Mesenchymal stem cell (in vitro differentiated cells and primary cell): Measurements from ENCODE around the gene CRADD.
"Not testable (repeated sequence)": the region's sequence is repeated elsewhere in the genome, so short reads cannot be mapped to it uniquely, and the experiment has no call there.

ENCODE experiments used
- DNase-seq: peaks from one replicate; pipeline ENCODE4 v3.0.0-alpha.2; 2013
- H2AFZ ChIP-seq: one replicate; pipeline ENCODE4 v1.6.1; 2013; ENCODE audit warnings: low read depth, mild to moderate bottlenecking, control low read depth, inconsistent platforms, low read length, moderate library complexity
- H2AK5ac ChIP-seq: 2 replicates; pipeline ENCODE4 v1.6.1; 2013; ENCODE audit warnings: low read length, moderate library complexity, mild to moderate bottlenecking, inconsistent platforms; ENCODE audit not compliant: severe bottlenecking
- H2BK120ac ChIP-seq: one replicate; pipeline ENCODE4 v1.6.1; 2013; ENCODE audit warnings: low read depth, mild to moderate bottlenecking, inconsistent platforms, low read length, moderate library complexity
- H2BK12ac ChIP-seq, 2 experiments: one replicate each; pipeline ENCODE4 v1.6.1; 2013; ENCODE audit warnings: inconsistent platforms in 2 of 2, low read length in 2 of 2, mild to moderate bottlenecking in 2 of 2, moderate library complexity in 2 of 2, control low read depth in 1 of 2
- H2BK15ac ChIP-seq: one replicate; pipeline ENCODE4 v1.6.1; 2013; ENCODE audit warnings: mild to moderate bottlenecking, low read depth, inconsistent platforms; ENCODE audit not compliant: poor library complexity, severe bottlenecking
- H2BK5ac ChIP-seq: 2 replicates; pipeline ENCODE4 v1.6.1; 2013; ENCODE audit warnings: low read depth, mild to moderate bottlenecking, low read length, control low read depth, inconsistent platforms; ENCODE audit not compliant: poor library complexity, severe bottlenecking
- H3K14ac ChIP-seq, 2 experiments: one replicate each; pipeline ENCODE4 v1.6.1; 2013; ENCODE audit warnings: inconsistent platforms in 2 of 2, low read length in 2 of 2, control low read depth in 1 of 2, mild to moderate bottlenecking in 1 of 2, moderate library complexity in 1 of 2
- H3K18ac ChIP-seq, 2 experiments: one replicate each; pipeline ENCODE4 v1.6.1; 2013; ENCODE audit warnings: inconsistent platforms in 2 of 2, low read length in 2 of 2, control low read depth in 1 of 2, low read depth in 1 of 2, mild to moderate bottlenecking in 1 of 2
- H3K23ac ChIP-seq, 2 experiments: one replicate each; pipeline ENCODE4 v1.6.1; 2013; ENCODE audit warnings: inconsistent platforms in 2 of 2, low read length in 2 of 2, mild to moderate bottlenecking in 2 of 2, moderate library complexity in 2 of 2, control low read depth in 1 of 2
- H3K27ac ChIP-seq: 2 replicates; pipeline ENCODE4 v1.5.1; 2013; ENCODE audit warnings: mild to moderate bottlenecking, moderate library complexity, low read length, control low read depth, inconsistent platforms; ENCODE audit not compliant: poor library complexity, severe bottlenecking
- H3K27me3 ChIP-seq, 2 experiments: 2 replicates each; pipeline versions ENCODE4 v1.6.1 to v1.7.0; 2013; ENCODE audit warnings: low read length in 2 of 2, mild to moderate bottlenecking in 2 of 2, moderate library complexity in 2 of 2, control low read depth in 1 of 2, inconsistent platforms in 1 of 2; ENCODE audit not compliant: control insufficient read depth in 1 of 2, insufficient read depth in 1 of 2
- H3K36me3 ChIP-seq, 2 experiments: 2 replicates each; pipeline versions ENCODE4 v1.6.1 to v1.7.0; 2013; ENCODE audit warnings: low read length in 2 of 2, control low read depth in 1 of 2, inconsistent platforms in 1 of 2, low read depth in 1 of 2, mild to moderate bottlenecking in 1 of 2; ENCODE audit not compliant: insufficient read depth in 2 of 2, control insufficient read depth in 1 of 2
- H3K4ac ChIP-seq, 2 experiments: one replicate each; pipeline ENCODE4 v1.6.1; 2013; ENCODE audit warnings: inconsistent platforms in 2 of 2, low read length in 2 of 2, mild to moderate bottlenecking in 2 of 2, moderate library complexity in 2 of 2, control low read depth in 1 of 2, low read depth in 1 of 2
- H3K4me1 ChIP-seq: 2 replicates; pipeline ENCODE4 v1.6.1; 2013; ENCODE audit warnings: low read depth, low read length, control low read depth; ENCODE audit not compliant: control insufficient read depth, insufficient read depth
- H3K4me2 ChIP-seq: 2 replicates; pipeline ENCODE4 v1.6.1; 2013; ENCODE audit warnings: low read length, mild to moderate bottlenecking, inconsistent platforms; ENCODE audit not compliant: poor library complexity, severe bottlenecking
- H3K4me3 ChIP-seq, 2 experiments: 2 replicates each; pipeline versions ENCODE4 v1.5.1 to v1.7.0; 2013; ENCODE audit warnings: low read length in 2 of 2, mild to moderate bottlenecking in 2 of 2, control low read depth in 1 of 2, low read depth in 1 of 2; ENCODE audit not compliant: insufficient read depth in 1 of 2
- H3K79me1 ChIP-seq: replicated peaks from 2 replicates; pipeline ENCODE4 v1.6.1; 2013; ENCODE audit warnings: mild to moderate bottlenecking, control low read depth, low read length, inconsistent platforms; ENCODE audit not compliant: poor library complexity, severe bottlenecking
- H3K9ac ChIP-seq: 2 replicates; pipeline ENCODE4 v1.7.0; 2013; ENCODE audit warnings: mild to moderate bottlenecking, low read length, moderate library complexity
- H3K9me3 ChIP-seq: 2 replicates; pipeline ENCODE4 v1.7.0; 2013; ENCODE audit warnings: mild to moderate bottlenecking, low read length; ENCODE audit not compliant: control insufficient read depth
- H4K8ac ChIP-seq: one replicate; pipeline ENCODE4 v1.6.1; 2013; ENCODE audit warnings: inconsistent platforms, mild to moderate bottlenecking, low read length, moderate library complexity
- H4K91ac ChIP-seq: one replicate; pipeline ENCODE4 v1.6.1; 2013; ENCODE audit warnings: mild to moderate bottlenecking, low read length, inconsistent platforms
- WGBS: methylation state at CpG from one replicate; pipeline ENCODE4 v1.1.7; 2013; ENCODE audit warnings: mixed read lengths; 5-methylcytosine and 5-hydroxymethylcytosine counted together

CRADD gene

DNA sequence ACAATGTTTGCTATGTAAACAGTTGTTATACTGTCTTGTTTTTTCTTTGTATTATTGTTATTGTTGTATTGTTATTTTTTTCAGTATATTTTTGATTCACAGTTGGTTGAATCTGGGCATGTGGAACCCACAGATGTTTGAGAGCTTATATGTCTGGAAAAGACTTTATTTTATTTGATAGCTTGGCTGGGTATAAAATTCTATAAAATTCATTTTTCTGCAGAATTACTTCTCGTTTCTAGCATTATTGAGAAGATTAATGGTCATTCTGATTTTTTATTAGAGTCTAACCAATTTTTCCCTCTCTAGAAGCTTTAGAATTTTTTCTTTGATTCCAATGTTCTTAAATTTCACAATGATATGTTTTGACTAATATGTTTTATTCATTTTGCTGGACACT, 188.6 kb downstream of the CRADD start:
- Histone ChIP-seq H3K4me3 (peak overlapping the region in 1 of 2 experiments; percentile 42), H3K4me1 (no peaks in the 10 kb centered on the region), H3K4me2 (no peak overlapping the region), H2BK15ac (no peak overlapping the region), H3K27me3 (no peaks in the 10 kb centered on the region), H3K9ac (no peak overlapping the region), H3K36me3 (peaks cover 0 to 3% of the 10 kb centered on the region in 2 experiments), H3K79me1 (no peaks in the 10 kb centered on the region), H4K91ac (no peak overlapping the region), H4K8ac (no peak overlapping the region), H2AK5ac (no peak overlapping the region), H3K4ac (no peak overlapping the region), H3K23ac (no peak overlapping the region), H3K18ac (no peak overlapping the region), H2BK120ac (no peak overlapping the region), H3K14ac (no peak overlapping the region), H3K9me3 (peaks cover 43% of the 10 kb centered on the region), H3K27ac (no peak overlapping the region), H2AFZ (no peak overlapping the region), H2BK12ac (no peak overlapping the region), H2BK5ac (no peak overlapping the region)
- no CpG with 5 or more reads among the region's 1 CpG for WGBS
- no peak for DNase-seq

DNA sequence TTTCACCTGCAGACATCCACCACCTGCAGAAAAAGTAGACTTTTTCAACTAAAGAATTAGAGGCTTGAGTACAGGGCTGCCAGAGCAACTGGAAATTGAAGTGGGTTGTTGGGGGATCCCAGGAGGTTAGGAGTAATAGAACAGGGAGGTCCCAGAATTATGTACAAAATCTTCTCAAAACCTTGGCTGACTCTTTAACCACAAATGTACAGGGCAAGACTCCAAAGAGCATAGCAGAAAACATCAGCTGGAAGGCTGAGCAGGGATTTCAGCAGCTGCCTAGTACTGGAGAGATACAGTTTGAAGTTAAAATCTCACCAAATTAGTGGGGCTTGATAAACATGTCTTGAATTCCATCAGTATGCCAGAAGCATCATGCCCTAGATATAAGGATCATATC, 191.6 kb downstream of the CRADD start:
- DNase-seq: no peak
- H3K18ac ChIP-seq: no peak overlapping the region

DNA sequence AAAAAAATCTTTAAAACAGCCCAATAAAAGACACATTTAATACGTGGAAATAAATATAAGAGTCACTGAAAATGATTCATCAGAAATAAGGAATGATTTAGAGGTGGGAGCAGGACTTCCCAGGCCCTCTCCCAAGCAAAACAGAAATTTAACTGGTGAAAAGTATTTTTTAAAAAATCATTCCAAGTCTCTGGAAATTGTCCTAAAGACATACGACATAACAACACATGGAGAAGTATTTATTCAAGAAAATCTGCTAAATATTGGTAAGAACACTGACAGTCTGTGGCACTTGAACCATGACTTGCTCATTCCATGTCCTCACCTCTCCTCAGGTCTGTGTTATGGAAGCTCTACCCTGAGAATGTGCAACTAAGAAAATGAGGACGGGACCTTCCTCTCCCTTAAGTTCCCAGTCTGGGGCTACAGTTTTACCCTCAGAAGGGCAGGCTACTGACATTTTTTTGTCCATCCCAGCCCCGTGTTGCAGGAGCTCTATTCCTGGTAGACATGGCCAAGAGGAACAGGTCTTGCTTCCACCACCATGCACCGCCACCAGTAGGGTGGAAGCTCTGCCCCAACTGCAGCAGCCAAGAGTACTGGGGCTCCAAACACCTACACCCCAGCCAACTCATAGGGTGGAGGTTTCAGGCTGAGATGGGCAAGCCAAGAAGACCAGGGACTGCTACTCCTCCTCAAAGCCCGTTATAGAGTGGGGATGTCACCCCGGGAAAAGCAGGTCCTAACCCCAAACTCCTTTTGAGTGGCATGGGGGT, 193.0 kb downstream of the CRADD start:
- Histone ChIP-seq H3K14ac (peak overlapping the region in 1 of 2 experiments; percentile 11), H2AK5ac (no peak overlapping the region), H3K9ac (no peak overlapping the region), H2BK15ac (no peak overlapping the region), H2AFZ (no peak overlapping the region), H3K4me3 (no peak overlapping the region), H2BK5ac (no peak overlapping the region), H3K36me3 (peaks cover 0 to 3% of the 10 kb centered on the region in 2 experiments), H4K8ac (no peak overlapping the region), H2BK12ac (no peak overlapping the region), H3K27me3 (no peaks in the 10 kb centered on the region), H3K79me1 (no peaks in the 10 kb centered on the region), H3K23ac (no peak overlapping the region), H3K4me2 (no peak overlapping the region), H3K4me1 (no peaks in the 10 kb centered on the region), H2BK120ac (no peak overlapping the region), H3K4ac (no peak overlapping the region), H4K91ac (no peak overlapping the region), H3K18ac (no peak overlapping the region), H3K27ac (no peak overlapping the region), H3K9me3 (peaks cover 55% of the 10 kb centered on the region)
- 79% methylated on average over 6 of the region's 7 CpGs for WGBS
- DNase-seq: no peak

More for the DNA sequence above, 191.6 kb downstream of the CRADD start:
- Histone ChIP-seq H3K4ac (no peak overlapping the region), H3K27me3 (no peaks in the 10 kb centered on the region), H2BK120ac (no peak overlapping the region), H4K8ac (no peak overlapping the region), H2AK5ac (no peak overlapping the region), H2AFZ (no peak overlapping the region), H3K23ac (no peak overlapping the region), H3K9me3 (peaks cover 63% of the 10 kb centered on the region), H2BK12ac (no peak overlapping the region), H2BK5ac (no peak overlapping the region), H4K91ac (no peak overlapping the region), H3K4me3 (no peak overlapping the region), H2BK15ac (no peak overlapping the region), H3K79me1 (no peaks in the 10 kb centered on the region), H3K27ac (no peak overlapping the region), H3K4me2 (no peak overlapping the region), H3K14ac (no peak overlapping the region), H3K4me1 (no peaks in the 10 kb centered on the region), H3K9ac (no peak overlapping the region), H3K36me3 (peaks cover 0 to 3% of the 10 kb centered on the region in 2 experiments)

DNA sequence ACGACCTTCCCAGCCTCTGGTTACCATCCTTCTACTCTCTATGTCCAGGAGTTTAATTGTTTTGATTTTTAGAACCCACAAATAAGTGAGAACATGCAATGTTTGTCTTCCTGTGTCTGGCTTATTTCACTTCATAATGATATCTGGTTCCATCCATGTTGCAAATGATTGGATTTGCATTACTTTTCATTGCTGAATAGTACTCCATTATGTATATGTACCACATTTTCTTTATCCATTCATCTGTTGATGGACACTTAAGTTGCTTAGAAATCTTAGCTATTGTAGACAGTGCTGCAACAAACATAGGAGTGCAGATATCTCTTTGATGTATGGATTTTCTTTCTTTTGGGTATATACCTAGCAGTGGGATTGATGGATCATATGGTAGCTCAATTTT, 194.4 kb downstream of the CRADD start:
- H4K91ac ChIP-seq, H2AK5ac ChIP-seq, H2BK15ac ChIP-seq, H3K14ac ChIP-seq, H3K4ac ChIP-seq, H3K4me1 ChIP-seq, H3K23ac ChIP-seq, H3K27ac ChIP-seq, H3K36me3 ChIP-seq, H2BK5ac ChIP-seq, H2BK12ac ChIP-seq, H2AFZ ChIP-seq, H2BK120ac ChIP-seq, H3K4me3 ChIP-seq, H3K4me2 ChIP-seq, H3K79me1 ChIP-seq, H3K9ac ChIP-seq, H3K18ac ChIP-seq, DNase-seq, H3K27me3 ChIP-seq, H4K8ac ChIP-seq: not testable (repeated sequence)
- H3K9me3 ChIP-seq: peaks cover 54% of the 10 kb centered on the region
- WGBS: no CpG with 5 or more reads among the region's 1 CpG
